Fibroblast of skin of abdomen (primary cell): ENCODE measurements around the gene GALNT2.

ENCODE experiments used
- DNase-seq: peaks from one replicate; pipeline ENCODE4 v3.0.0-alpha.2; 2013

Gene GALNT2

GRCh38 chr1:230147253-230148125 is 80.5 kb downstream of the GALNT2 start:
- no peak for DNase-seq

- no peak for DNase-seq
Observed at GRCh38 chr1:230148126-230148652, 81.2 kb downstream of the GALNT2 start.

- DNase-seq, result no peak
Observed at GRCh38 chr1:230148768-230149469, 81.9 kb downstream of the GALNT2 start.

GRCh38 chr1:230149751-230150584 is 82.9 kb downstream of the GALNT2 start:
- no peak for DNase-seq

GRCh38 chr1:230150615-230151014 is 83.6 kb downstream of the GALNT2 start:
- DNase-seq, result no peak

- DNase-seq, result no peak
Observed at GRCh38 chr1:230151924-230152468, 85.0 kb downstream of the GALNT2 start.

- no peak for DNase-seq
Observed at GRCh38 chr1:230152999-230153398, 86.0 kb downstream of the GALNT2 start.

- peak; percentile 47 for DNase-seq
Observed at GRCh38 chr1:230153641-230154296, 86.7 kb downstream of the GALNT2 start.

- DNase-seq, result no peak
Observed at GRCh38 chr1:230155021-230155420, 88.0 kb downstream of the GALNT2 start.

- no peak for DNase-seq
Observed at GRCh38 chr1:230156068-230156467, 89.0 kb downstream of the GALNT2 start.

- no peak for DNase-seq
Observed at GRCh38 chr1:230156536-230156935, 89.5 kb downstream of the GALNT2 start.

- peak; percentile 67 for DNase-seq
Observed at GRCh38 chr1:230157420-230158390, 90.7 kb downstream of the GALNT2 start.

- DNase-seq, result no peak
Observed at GRCh38 chr1:230158415-230159291, 91.6 kb downstream of the GALNT2 start.

GRCh38 chr1:230159580-230159979 is 92.5 kb downstream of the GALNT2 start:
- DNase-seq, result no peak

GRCh38 chr1:230160957-230161771 is 94.1 kb downstream of the GALNT2 start:
- no peak for DNase-seq

- DNase-seq, result peak; percentile 83
Observed at GRCh38 chr1:230163205-230163604, 96.2 kb downstream of the GALNT2 start.

GRCh38 chr1:230163719-230164118 is 96.7 kb downstream of the GALNT2 start:
- no peak for DNase-seq

GRCh38 chr1:230165536-230165935 is 98.5 kb downstream of the GALNT2 start:
- DNase-seq, result no peak
